Subcutaneous adipose tissue (tissue), 4 donors: ENCODE measurements around the gene PDHB. TPM values are rescaled to one million over a fixed set of nuclear protein-coding genes. Genes with fewer than 3 reads are reported as not detected.

Experiments
- CTCF ChIP-seq: fragments of 450-650 bp; IDR thresholded peaks from one replicate; pipeline ENCODE4 v1.5.1; 2016; ENCODE audit warnings: low read depth, mild to moderate bottlenecking, control low read depth, antibody characterized with exemption, moderate library complexity
- total RNA-seq, 4 donors: library from RNA; depleted of rRNA; stranded (reverse); fragments of >200 nt; gene quantifications; one replicate each; pipeline ENCODE4 v1.1.0, GENCODE V29; 2016

Gene PDHB
- total RNA-seq, 4 donors from 2014 or later = 67.5 to 94.6 (median 74.7) TPM

GRCh38 chr3:58421004-58421403 lies 12.6 kb downstream of the PDHB start:
- TF ChIP-seq CTCF = no peak

DNA sequence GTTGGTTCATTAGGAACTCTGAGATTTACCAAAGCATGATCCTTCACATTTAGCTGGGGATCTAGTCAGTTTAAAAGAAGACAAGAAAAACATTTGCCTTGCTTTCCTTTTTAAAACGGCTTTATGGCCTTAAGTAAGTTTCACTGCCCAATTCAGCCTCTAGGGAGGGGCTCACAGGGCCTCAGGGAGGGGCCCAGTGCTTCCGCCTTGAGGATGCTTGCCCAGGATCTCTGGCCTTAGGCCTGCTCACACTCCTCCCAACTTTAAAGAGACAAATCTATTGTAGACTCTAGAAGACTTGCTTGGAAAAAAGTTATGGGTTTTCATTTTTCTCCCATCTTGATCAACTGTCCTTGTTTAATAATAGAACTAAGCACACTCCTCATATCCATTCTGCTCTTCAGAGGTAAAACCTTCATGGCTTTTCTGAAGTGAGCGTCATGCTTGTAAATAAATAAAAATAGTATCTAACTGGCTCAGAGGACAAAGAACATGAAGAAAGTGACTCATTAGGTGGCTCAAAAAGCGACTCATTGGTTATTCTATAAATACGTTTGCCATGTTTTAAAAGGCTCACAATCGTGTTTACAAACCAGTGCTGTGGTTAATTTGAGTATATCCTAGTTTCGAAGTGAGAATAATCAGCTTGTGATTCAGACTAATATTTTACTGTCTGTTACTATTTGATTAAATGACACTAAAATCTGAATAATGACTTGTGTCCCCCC lies 13.7 kb downstream of the PDHB start:
- TF ChIP-seq CTCF = no peak

GRCh38 chr3:58418227-58418626 lies 15.4 kb downstream of the PDHB start:
- TF ChIP-seq CTCF = no peak

GRCh38 chr3:58417075-58417474 lies 16.6 kb downstream of the PDHB start:
- TF ChIP-seq CTCF = no peak

DNA sequence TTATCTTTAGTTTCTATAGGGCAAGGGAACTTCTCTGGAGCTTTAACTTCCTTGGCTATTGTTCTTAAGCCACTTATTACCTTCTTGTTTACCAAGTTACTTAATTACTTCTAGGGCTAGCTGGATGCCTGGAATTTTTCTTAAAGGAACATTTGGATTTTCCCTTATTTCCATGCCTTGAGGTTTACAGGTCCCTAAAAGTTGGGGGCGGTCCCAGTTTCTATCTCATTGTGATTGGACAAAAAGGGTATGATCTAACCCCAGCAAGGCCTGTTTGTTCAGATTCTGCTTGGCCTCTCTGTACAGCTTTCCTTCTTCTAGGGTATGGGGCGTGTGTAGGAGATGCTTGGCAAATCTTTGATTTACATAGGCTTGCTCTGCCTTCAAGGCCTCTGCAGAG lies 17.4 kb downstream of the PDHB start:
- TF ChIP-seq CTCF = no peak

- no peak for TF ChIP-seq CTCF
Observed at GRCh38 chr3:58414538-58415197, 19.0 kb downstream of the PDHB start.
